ENCODE measurements around the gene EHMT1. TPM values are rescaled to one million over a fixed set of nuclear protein-coding genes. Genes with fewer than 3 reads are reported as not detected.

EHMT1 gene
- total RNA-seq, result 100 to 1,000 TPM; 106 to 108 TPM
- total RNA-seq, result 104 to 114 reads per million in 2 donors

DNA sequence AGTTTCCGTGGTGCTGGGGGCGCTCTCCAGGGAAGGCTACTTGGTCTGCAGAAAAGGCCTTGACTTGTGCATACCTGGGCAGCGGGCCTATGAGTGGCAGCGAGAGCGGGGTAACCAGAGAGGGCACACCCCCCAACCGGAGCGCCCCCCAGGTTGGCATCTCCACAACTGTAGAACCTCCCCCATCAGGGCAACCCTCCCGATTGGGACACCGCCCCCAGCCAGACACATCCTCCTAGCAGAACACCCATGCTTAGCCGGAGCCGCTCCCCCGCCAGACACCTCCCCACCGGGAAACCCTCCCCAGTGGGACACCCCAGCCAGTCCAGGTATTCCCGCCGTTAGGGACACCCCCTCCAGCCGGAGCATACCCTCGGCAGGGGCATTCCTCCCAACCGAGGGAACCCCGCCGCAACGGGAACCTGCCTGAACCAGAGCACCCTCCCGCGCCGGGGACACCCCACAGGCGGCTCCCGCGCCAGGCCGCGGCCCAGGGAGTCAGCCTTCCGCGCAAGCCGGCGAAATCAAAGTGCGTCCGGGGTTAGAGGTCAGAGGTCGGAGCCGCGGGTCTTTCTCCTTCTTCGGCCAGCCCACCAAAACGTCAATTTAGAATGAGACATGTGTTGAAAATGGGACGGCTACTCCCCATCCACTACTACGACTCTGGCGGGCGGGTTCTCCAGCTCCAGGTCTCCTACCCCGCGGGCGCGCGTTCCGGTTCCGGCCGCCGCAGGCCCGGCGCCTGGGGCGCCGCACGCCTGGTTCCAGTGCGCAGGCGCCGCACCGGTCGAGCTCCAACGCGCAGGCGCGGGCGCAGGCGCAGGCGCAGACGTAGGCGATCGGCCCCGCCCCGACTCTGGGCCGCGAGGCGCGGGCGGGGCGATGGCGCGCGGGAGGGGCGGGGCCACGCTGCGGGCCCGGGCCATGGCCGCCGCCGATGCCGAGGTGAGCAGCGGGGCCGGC lies at the start of gene EHMT1:
Gene EHMT1 (plus strand): TSS at position 901 of the 963 bp plus-strand sequence. CDS start 24 bp downstream, at position 925.
- Mint-ChIP-seq H3K4me3 (peak within 1 kb of the TSS; percentile 94), H3K27me3 (no peaks in the 10 kb centered on the region), H3K27ac (peak within 1 kb of the TSS; percentile 91), H3K4me1 (peaks cover 31% of the 10 kb centered on the region), H3K36me3 (ENCODE audit: low read depth) (no peaks in the 10 kb centered on the region)
- ATAC-seq (peak; percentile 87), DNase-seq (peak; percentile 90 to 96 (median 93))
- no peaks in the 10 kb centered on the region for H3K9me3 ChIP-seq (ENCODE audit: control insufficient read depth, low read length, poor library complexity, severe bottlenecking)

DNA sequence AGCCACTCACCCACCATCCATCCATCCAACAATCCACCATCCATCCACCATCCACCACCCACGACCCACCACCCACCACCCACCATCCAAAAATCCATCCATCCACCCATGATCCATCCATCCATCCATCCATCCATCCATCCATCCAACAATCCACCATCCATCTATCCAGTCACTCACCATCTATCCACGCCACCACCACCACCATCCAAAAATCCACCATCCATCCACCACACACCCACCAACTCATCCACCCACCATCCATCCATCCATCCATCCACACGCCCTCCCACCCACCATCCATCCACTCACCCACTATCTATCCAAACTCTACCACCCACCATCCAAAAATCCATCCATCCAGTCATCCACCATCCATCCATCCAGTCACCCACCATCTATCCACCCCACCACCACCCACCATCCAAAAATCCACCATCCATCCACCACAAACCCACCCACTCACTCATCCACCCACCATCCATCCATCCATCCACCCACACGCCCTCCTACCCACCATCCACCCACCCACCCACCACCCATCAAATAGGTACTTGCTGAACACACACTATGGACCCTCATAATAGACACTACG lies 49.1 kb upstream of the EHMT1 start:
- Mint-ChIP-seq H3K4me1 (peaks cover 6% of the 10 kb centered on the region), H3K4me3 (no peak overlapping the region), H3K36me3 (ENCODE audit: low read depth) (peaks cover 4% of the 10 kb centered on the region), H3K27me3 (no peaks in the 10 kb centered on the region), H3K27ac (no peak overlapping the region)
- ATAC-seq, result no peak
- DNase-seq, result no peak
- H3K9me3 ChIP-seq (ENCODE audit: control insufficient read depth, low read length, poor library complexity, severe bottlenecking), result no peaks in the 10 kb centered on the region

DNA sequence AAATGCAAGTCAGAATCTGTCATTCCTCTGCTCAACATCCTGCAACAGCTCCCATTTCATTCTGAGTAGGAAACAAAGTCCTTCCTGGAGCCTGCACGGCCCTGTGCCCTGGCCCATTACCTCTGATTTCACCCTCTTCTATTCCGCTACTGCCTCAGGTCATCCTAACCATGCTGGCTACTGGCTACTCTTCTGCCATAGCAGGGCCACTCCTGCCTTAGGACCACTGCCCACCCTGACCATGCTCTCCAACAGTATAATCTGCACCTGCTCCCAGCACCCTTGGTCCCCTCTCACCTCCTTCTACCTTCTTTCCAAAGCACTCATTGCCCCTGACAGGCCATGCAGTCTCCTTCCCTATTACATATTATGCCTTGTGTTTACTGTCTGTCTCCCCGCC lies 48.2 kb upstream of the EHMT1 start:
- DNase-seq, result no peak
- no peak overlapping the region for H3K4me3 Mint-ChIP-seq
- H3K4me1 Mint-ChIP-seq, result peaks cover 13% of the 10 kb centered on the region
- H3K9me3 ChIP-seq (ENCODE audit: control insufficient read depth, low read length, poor library complexity, severe bottlenecking), result no peaks in the 10 kb centered on the region
- H3K27ac Mint-ChIP-seq, result no peak overlapping the region
- H3K36me3 Mint-ChIP-seq (ENCODE audit: low read depth), result peaks cover 4% of the 10 kb centered on the region
- H3K27me3 Mint-ChIP-seq, result no peaks in the 10 kb centered on the region
- no peak for ATAC-seq

DNA sequence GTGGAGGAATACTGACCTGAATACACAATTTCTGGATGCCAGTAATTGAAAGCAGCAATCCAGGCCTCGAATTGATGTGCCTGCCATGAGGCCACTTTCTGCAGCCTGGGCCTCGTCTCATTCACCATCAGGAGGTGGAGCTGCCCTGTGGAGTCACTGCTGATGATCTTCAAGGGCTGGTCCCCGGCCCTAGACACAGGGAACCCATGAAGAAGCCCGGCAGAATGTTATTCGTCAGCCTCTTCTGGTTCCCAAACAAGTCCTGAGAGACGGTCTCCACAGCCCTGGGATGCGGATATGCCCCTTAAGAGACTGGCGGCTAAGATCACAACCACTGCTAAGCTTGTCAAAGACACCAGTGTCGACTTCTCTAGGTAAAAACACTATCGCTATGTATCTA lies 44.6 kb upstream of the EHMT1 start:
- no peaks in the 10 kb centered on the region for H3K9me3 ChIP-seq (ENCODE audit: control insufficient read depth, low read length, poor library complexity, severe bottlenecking)
- DNase-seq, result no peak
- no peak for ATAC-seq
- Mint-ChIP-seq H3K4me1 (peaks cover 27% of the 10 kb centered on the region), H3K27ac (no peak overlapping the region), H3K36me3 (ENCODE audit: low read depth) (peaks cover 4% of the 10 kb centered on the region), H3K27me3 (no peaks in the 10 kb centered on the region), H3K4me3 (no peak overlapping the region)

DNA sequence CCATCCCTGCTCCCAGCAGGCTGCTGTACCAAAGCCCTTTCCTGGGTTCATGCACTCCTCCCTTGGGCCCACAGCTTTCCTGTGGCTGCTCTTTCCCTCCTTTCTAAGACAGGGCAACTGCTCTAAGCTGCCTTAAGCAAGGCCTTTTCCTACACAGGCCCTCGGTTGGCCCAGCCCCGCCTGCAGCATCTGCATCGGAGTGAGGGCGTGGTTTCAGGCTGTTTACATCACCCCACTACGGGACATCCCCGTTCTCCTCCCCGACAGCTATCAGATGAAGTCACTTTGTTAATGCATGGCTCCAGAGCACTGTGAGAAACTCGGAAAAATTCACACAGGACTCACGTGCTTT lies 43.5 kb upstream of the EHMT1 start:
- no peak overlapping the region for H3K4me3 Mint-ChIP-seq
- H3K27ac Mint-ChIP-seq, result no peak overlapping the region
- no peaks in the 10 kb centered on the region for H3K27me3 Mint-ChIP-seq
- H3K4me1 Mint-ChIP-seq, result peaks cover 25% of the 10 kb centered on the region
- DNase-seq (no peak), ATAC-seq (peak; percentile 39)
- no peaks in the 10 kb centered on the region for H3K9me3 ChIP-seq (ENCODE audit: control insufficient read depth, low read length, poor library complexity, severe bottlenecking)
- H3K36me3 Mint-ChIP-seq (ENCODE audit: low read depth), result peaks cover 4% of the 10 kb centered on the region

DNA sequence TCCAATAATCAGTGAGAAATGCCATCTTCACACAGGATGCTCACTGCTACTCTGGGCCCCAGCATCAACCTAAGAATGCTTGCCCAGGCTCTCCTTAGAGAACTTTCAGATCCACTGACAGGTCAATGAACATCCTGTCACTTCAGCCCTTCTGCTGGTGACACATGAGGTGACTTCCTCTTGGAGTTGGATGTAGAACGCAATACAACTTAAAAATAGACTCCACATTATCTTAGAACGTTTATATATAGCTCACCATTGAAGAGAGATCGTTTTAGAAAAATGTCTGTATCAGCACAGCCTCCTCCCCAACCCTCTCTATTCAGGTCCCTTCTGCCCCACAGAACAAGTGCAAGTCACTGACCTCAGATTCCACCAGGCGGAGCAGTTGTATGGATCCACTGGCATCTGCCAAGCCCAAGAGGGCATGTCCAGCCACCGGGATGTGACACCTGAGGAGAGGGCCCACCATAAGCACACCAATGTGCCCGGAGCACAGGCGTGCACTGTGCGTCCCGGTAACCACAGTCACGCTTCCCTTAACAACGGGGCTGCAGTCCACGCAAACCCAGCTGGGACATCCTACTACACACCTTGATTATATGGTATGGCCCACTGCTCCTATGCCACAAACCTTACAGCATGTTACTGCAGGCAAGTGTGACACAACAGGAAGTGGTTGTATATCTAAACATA lies 42.9 kb upstream of the EHMT1 start:
- Mint-ChIP-seq H3K36me3 (ENCODE audit: low read depth) (peaks cover 2% of the 10 kb centered on the region), H3K27ac (no peak overlapping the region), H3K4me3 (peak overlapping the region; percentile 45), H3K4me1 (peaks cover 25% of the 10 kb centered on the region), H3K27me3 (no peaks in the 10 kb centered on the region)
- no peak for DNase-seq
- no peaks in the 10 kb centered on the region for H3K9me3 ChIP-seq (ENCODE audit: control insufficient read depth, low read length, poor library complexity, severe bottlenecking)
- ATAC-seq, result no peak

DNA sequence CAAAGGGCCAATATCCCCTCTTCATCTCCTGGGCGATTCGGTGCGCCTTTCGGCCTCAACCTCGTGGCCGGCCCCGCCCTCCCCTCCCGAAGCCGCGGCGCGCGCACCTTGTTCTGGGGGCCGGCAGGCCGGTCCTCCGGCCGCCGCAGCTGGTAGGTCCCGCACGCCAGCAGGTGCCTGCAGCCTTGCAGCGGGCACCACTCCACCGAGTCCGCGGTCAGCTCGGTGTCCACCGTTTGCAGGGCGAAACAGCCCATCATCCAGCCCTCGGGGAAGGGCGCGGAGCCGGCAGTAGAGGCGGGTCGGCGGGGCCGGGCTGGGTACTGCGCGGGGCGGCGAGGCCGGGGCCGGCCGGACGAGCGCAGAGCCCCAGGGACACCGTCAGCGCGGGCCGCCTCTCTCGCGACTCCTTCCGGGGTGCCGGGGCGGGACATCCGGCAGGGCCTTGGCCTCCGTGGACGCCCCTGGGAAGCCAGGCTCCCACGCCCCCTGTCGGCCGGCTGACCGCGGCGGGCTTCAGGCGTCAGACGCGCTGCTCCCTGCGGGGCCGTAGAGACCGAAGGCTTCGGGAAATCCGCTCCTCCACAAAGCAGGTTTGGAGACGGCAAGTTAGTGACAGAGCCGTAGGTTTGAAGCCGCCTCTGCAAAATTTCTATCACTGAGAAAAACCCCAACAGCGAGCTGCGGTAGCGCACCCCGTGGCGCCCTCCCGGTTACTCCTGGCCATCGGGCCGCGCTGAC lies 40.1 kb upstream of the EHMT1 start, which contains the start of gene DPH7:
Gene DPH7 (minus strand): TSS at position 408 of the 741 bp plus-strand sequence. CDS start 148 bp downstream, at position 260.
- H3K4me1 Mint-ChIP-seq, result peaks cover 23% of the 10 kb centered on the region
- no peaks in the 10 kb centered on the region for H3K9me3 ChIP-seq (ENCODE audit: control insufficient read depth, low read length, poor library complexity, severe bottlenecking)
- H3K36me3 Mint-ChIP-seq (ENCODE audit: low read depth), result no peaks in the 10 kb centered on the region
- H3K27me3 Mint-ChIP-seq, result no peaks in the 10 kb centered on the region
- H3K27ac Mint-ChIP-seq, result peak within 1 kb of the TSS; percentile 73
- peak within 1 kb of the TSS; percentile 84 for H3K4me3 Mint-ChIP-seq
- ATAC-seq (peak; percentile 97), DNase-seq (peak; percentile 91 to 99 (median 98))

DNA sequence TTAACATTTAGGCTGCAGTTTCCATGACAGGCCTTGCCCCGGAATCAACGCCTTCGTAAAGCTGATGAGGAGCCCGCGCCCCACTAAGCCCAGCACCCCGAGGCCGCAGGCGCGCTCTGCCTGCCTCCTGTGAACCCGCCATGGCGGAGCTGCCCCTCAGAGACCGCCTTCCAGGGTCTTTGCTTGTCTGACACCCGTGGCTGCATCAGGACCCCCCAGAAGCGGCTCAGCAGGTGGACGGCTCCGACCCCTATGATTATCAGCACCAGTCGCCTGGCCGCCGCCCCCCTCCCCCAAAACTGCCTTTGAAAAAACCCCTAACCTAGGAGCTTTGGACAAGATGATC lies 39.6 kb upstream of the EHMT1 start:
- peaks cover 23% of the 10 kb centered on the region for H3K4me1 Mint-ChIP-seq
- DNase-seq (no peak), ATAC-seq (no peak)
- no peaks in the 10 kb centered on the region for H3K27me3 Mint-ChIP-seq
- no peaks in the 10 kb centered on the region for H3K36me3 Mint-ChIP-seq (ENCODE audit: low read depth)
- peak overlapping the region; percentile 84 for H3K4me3 Mint-ChIP-seq
- H3K9me3 ChIP-seq (ENCODE audit: control insufficient read depth, low read length, poor library complexity, severe bottlenecking), result no peaks in the 10 kb centered on the region
- H3K27ac Mint-ChIP-seq, result peak overlapping the region; percentile 73

DNA sequence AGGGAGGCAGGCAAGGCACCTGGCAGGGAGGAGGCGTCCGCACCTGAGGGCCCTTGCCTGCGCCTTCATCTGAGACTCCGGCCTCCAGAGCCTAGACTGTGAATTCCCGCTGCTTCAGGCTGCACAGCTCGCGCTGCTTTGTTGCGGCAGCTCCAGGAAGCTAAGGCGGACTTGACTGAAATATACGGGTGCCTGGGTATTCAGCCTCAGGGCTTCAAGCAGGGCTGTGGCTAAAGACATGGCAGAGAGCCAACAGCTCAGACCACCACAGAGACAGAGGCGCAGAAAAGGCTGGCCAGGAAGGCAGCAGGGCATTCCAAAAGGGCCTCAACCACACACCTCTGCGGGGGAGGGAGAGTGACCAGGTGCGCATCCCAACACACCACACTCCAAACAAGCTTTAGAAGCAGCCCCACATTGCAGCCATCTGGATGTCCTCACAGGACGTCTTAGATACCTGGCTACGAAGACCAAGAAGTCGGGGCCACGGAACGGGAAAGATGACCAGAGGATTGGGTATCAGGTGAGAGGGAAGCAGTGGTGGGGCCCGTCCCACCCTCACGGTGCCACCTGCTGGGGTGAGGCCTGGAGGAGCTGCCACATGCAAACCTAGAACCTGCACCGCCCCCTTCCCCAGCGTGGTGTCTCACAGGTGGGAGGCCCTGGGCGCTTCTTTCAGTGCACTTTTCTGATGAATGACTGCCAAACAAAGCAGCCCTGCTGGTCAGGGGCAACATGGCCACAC lies 38.4 kb upstream of the EHMT1 start:
- H3K27me3 Mint-ChIP-seq, result no peaks in the 10 kb centered on the region
- H3K4me1 Mint-ChIP-seq, result peaks cover 18% of the 10 kb centered on the region
- no peak overlapping the region for H3K27ac Mint-ChIP-seq
- DNase-seq (no peak), ATAC-seq (no peak)
- H3K9me3 ChIP-seq (ENCODE audit: control insufficient read depth, low read length, poor library complexity, severe bottlenecking), result no peaks in the 10 kb centered on the region
- H3K4me3 Mint-ChIP-seq, result no peak overlapping the region
- no peaks in the 10 kb centered on the region for H3K36me3 Mint-ChIP-seq (ENCODE audit: low read depth)

DNA sequence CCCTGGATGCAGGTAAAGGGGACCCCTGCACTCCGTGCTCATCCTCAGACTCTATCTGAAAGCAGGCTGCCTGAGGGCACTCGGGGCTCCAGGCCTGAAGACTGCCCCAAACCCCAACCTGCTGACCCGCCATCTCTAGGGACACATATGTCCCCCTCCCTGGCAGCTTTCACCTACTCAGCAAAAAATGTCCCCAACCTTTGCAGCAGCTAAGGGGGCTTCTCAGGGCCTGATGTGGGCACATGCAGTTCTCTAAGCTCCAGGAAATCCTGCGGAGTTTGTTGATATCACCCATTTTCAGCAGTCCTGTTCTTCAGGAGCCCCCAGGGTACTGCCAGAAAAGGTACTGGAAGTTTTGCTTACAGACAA lies 37.9 kb upstream of the EHMT1 start:
- no peak overlapping the region for H3K4me3 Mint-ChIP-seq
- no peaks in the 10 kb centered on the region for H3K9me3 ChIP-seq (ENCODE audit: control insufficient read depth, low read length, poor library complexity, severe bottlenecking)
- ATAC-seq (no peak), DNase-seq (no peak)
- peaks cover 12% of the 10 kb centered on the region for H3K4me1 Mint-ChIP-seq
- H3K27me3 Mint-ChIP-seq, result no peaks in the 10 kb centered on the region
- no peak overlapping the region for H3K27ac Mint-ChIP-seq
- no peaks in the 10 kb centered on the region for H3K36me3 Mint-ChIP-seq (ENCODE audit: low read depth)

DNA sequence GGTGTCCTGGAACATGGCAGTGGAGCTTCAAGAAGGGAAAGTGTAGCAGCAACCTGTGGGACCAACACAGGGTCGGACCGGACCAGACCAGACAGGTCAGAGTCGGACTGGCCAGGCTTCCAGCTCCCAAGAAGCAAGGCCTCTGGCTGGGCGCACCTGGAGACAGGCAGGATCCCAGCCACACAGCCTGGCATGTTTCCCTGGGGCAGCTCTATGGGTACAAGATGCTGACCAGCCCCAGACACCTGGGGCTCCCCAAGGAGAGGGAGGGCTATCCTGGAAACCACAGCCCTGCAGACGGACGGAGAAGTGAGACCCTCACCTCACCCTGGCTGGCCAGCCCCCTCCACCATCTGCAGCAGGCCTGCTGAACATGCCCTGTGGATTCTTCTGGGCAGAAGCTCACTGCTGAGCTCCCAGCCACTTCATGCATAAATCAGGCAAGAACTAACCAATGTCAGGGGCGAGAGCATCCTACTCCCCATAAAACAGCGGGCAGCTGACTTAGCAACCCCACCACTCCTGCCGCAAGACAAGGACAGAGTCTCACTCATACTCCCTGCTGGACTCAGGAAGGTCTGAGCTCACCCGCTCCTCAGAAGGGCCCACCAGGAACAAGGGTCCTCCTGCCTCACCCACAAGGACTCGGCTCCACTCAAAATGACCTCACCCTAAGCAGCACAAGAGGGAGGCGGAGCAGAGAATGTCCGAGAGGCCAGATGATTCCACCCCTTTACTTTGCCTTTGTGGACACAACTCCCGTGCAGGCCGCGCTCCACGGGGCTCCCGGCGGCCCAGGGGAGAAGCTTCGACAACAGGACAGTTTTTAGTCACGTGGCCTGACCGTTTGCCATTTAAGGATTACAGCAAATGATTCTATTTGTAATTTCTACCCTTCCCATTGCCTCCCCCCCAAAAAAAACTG lies 37.2 kb upstream of the EHMT1 start:
- Mint-ChIP-seq H3K4me3 (no peak overlapping the region), H3K27me3 (no peaks in the 10 kb centered on the region), H3K27ac (no peak overlapping the region), H3K36me3 (ENCODE audit: low read depth) (no peaks in the 10 kb centered on the region), H3K4me1 (peaks cover 6% of the 10 kb centered on the region)
- DNase-seq (no peak), ATAC-seq (no peak)
- H3K9me3 ChIP-seq (ENCODE audit: control insufficient read depth, low read length, poor library complexity, severe bottlenecking), result no peaks in the 10 kb centered on the region
